GM12801 (cell line): Measurements from ENCODE around the gene FBXO17.

ENCODE experiments used
- CTCF ChIP-seq: IDR thresholded peaks from one replicate; pipeline ENCODE4 v1.5.1; 2011; ENCODE audit warnings: control low read depth; ENCODE audit not compliant: insufficient read length; ENCODE audit errors: extremely low read depth

The FBXO17 gene

GRCh38 chr19:38975861-38976271 is 324 bp upstream of the FBXO17 start:
- no peak for TF ChIP-seq CTCF

GRCh38 chr19:38974624-38975213 is 823 bp downstream of the FBXO17 start:
- no peak for TF ChIP-seq CTCF

- no peak for TF ChIP-seq CTCF
Observed at GRCh38 chr19:38971672-38972071, 3.9 kb downstream of the FBXO17 start.

GRCh38 chr19:38970664-38971532 is 4.6 kb downstream of the FBXO17 start:
- TF ChIP-seq CTCF = no peak

- no peak for TF ChIP-seq CTCF
Observed at GRCh38 chr19:38964738-38965137, 10.8 kb downstream of the FBXO17 start.

- no peak for TF ChIP-seq CTCF
Observed at GRCh38 chr19:38959618-38960017, 15.9 kb downstream of the FBXO17 start.

- no peak for TF ChIP-seq CTCF
Observed at GRCh38 chr19:38958301-38958700, 17.2 kb downstream of the FBXO17 start.
